Right ventricle myocardium inferior (tissue), 1 donor: ENCODE results near the gene MAGEB2. TPM values are rescaled to one million over a fixed set of nuclear protein-coding genes. Genes with fewer than 3 reads are reported as not detected.

Experiments used
- ATAC-seq: fragments of 200-7000 bp; cut with Tn5 transposase; one replicate; pipeline ENCODE4 v1.9.1; 2020; ENCODE audit warnings: mild to moderate bottlenecking, moderate library complexity
- DNase-seq: peaks from one replicate; pipeline ENCODE4 v3.0.0; 2021; ENCODE audit errors: missing footprints
- intact Hi-C: fragments of 100-400 bp; cut with DNase I; formaldehyde crosslinking; loops from one replicate; pipeline ENCODE4 v1.11.0; 2022
- total RNA-seq: library from RNA; stranded (reverse); fragmentation: NEBNext Ultra II Directional; extraction: Animal tissue kit (Norgen Biotek cat#: 25700); gene quantifications from one replicate; pipeline ENCODE4 v1.2.1, GENCODE V29; 2021
- donor health status: DM: no; HTN: yes; CAD: no; lungs with severe emphysema.

The MAGEB2 gene
- total RNA-seq, 1 donor from 2014 or later = not detected

GRCh38 chrX:30261012-30261411 is 45.6 kb downstream of the MAGEB2 start:
- DNase-seq (no peak), ATAC-seq (no peak)
- intact Hi-C loops = no loop called here

DNA sequence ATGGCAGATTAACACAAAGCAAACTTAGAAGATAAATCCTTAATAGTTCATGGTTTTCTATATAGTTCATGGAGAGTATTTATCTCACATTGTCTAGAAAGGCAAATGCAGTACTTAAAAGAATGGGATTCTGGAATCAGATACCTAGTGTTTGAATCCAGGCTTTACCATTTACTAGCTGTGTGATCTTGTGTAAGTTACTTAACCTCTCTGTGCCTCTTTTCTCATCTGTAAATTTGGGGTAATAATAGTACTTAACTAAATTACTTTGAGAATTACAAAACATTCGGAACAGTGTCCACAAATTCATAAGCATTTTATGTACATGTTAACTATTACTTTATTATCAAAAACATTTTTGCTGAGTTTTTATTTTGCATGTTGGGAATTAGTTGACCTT is 47.4 kb downstream of the MAGEB2 start:
- ATAC-seq (no peak), DNase-seq (no peak)
- intact Hi-C loops = no loop called here

Other genes with a start within 250 kb of the MAGEB2 start
- not detected for gene MAGEB3, start 15.1 kb downstream of the MAGEB2 start, total RNA-seq
- not detected for gene MAGEB4, start 26.4 kb downstream of the MAGEB2 start, total RNA-seq
- gene MAGEB1, start 31.6 kb downstream of the MAGEB2 start, total RNA-seq = not detected
- gene NR0B1, start 93.8 kb downstream of the MAGEB2 start, total RNA-seq = not detected